Breast epithelium (tissue), 4 donors: ENCODE results near the gene LYST. TPM values are rescaled to one million over a fixed set of nuclear protein-coding genes. Genes with fewer than 3 reads are reported as not detected.

Experiments used
- DNase-seq, 2 donors: peaks; one replicate each; pipeline ENCODE4 v3.0.0-alpha.2; 2019; ENCODE audit warnings: low spot score in 2 of 2
- H3K27ac ChIP-seq, 2 donors: fragments of 200-600 bp; sonication (generic) in 1 of 2; one replicate each; pipeline ENCODE4 v1.5.1; 2016 to 2019; ENCODE audit warnings: mild to moderate bottlenecking in 1 of 2
- H3K27me3 ChIP-seq, 2 donors: fragments of 200-600 bp; sonication (generic) in 1 of 2; one replicate each; pipeline versions ENCODE4 v1.5.1 to v1.6.0; 2017 to 2019; ENCODE audit warnings: control low read depth in 1 of 2, mild to moderate bottlenecking in 1 of 2
- H3K36me3 ChIP-seq: fragments of 200-600 bp; one replicate; pipeline ENCODE4 v1.5.1; 2019
- H3K4me1 ChIP-seq, 2 donors: fragments of 200-600 bp; sonication (generic); one replicate each; pipeline ENCODE4 v1.5.1; 2016 to 2019; ENCODE audit warnings: control low read depth in 1 of 2
- H3K4me3 ChIP-seq, 3 donors: fragments of 200-600 bp; sonication (generic); 1 replicate in 2 of 3; 2 replicates in 1 of 3; pipeline ENCODE4 v1.5.1; 2016 to 2019; ENCODE audit warnings: mild to moderate bottlenecking in 3 of 3, moderate library complexity in 2 of 3
- H3K9me3 ChIP-seq, 2 donors: fragments of 200-600 bp; sonication (generic) in 1 of 2; one replicate each; pipeline ENCODE4 v1.5.1; 2016 to 2019; ENCODE audit warnings: control low read depth in 1 of 2
- POLR2A ChIP-seq: fragments of 450-650 bp; IDR thresholded peaks from one replicate; pipeline ENCODE4 v1.6.1; 2016; ENCODE audit warnings: antibody characterized with exemption, mild to moderate bottlenecking, moderate library complexity
- POLR2AphosphoS5 ChIP-seq, 3 donors: sonication (generic); formaldehyde crosslinking; IDR thresholded peaks; one replicate each; pipeline ENCODE4 v1.6.1; 2017; ENCODE audit warnings: antibody characterized with exemption in 3 of 3
- intact Hi-C: fragments of 100-400 bp; cut with DNase I; formaldehyde crosslinking; loops from one replicate; pipeline ENCODE4 v1.15.1; 2023; ENCODE audit warnings: low total_unique reads
- total RNA-seq, 3 donors: library from RNA; depleted of rRNA; stranded (reverse); fragments of >200 nt; gene quantifications; one replicate each; pipeline ENCODE4 v1.1.0, GENCODE V29; 2016
- TF ChIP-seq, protein P1 (sequence below), 3 donors: fragments of 450-650 bp; IDR thresholded peaks; one replicate each; pipeline ENCODE4 v1.5.1; 2016 to 2017; ENCODE audit warnings: antibody characterized with exemption in 3 of 3, mild to moderate bottlenecking in 3 of 3, moderate library complexity in 3 of 3

The LYST gene
- total RNA-seq, 3 donors from 2014 or later, result 63.3 to 78.3 (median 66.1) TPM

DNA sequence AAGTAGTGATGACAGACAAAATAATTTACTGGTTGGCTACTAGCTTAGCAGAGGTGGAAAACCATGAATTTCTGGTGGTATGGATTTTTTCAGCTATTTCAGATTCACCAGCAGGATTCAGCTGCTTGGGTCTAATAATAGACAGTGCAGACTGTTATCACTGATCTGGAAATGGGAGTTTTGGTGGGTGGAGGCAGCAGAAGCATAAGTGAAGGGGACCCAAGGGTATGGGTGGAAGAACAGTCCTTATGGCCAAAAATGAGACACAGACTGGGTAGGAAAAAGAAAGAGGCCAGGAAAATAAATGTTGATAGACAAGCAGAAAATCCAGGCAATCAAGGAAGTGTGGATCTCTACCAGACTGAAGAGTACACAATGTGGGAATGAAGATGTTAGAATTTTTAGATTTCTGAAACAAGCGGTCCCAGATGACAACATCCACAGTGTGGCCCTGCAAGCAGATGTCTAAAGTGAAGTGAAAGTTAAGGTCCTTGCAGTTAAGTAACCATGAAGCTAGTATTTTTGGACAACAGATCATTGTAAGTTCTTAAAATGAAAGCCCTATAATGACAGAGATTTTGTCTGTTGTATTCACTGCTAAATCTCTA lies 24.7 kb downstream of the LYST start:
- Histone ChIP-seq H3K9me3 (peaks cover 0 to 2% of the 10 kb centered on the region in 2 donors), H3K27me3 (no peaks in the 10 kb centered on the region), H3K36me3 (no peaks in the 10 kb centered on the region), H3K4me1 (no peaks in the 10 kb centered on the region), H3K4me3 (no peak overlapping the region), H3K27ac (no peak overlapping the region)
- TF ChIP-seq, protein P1, sequence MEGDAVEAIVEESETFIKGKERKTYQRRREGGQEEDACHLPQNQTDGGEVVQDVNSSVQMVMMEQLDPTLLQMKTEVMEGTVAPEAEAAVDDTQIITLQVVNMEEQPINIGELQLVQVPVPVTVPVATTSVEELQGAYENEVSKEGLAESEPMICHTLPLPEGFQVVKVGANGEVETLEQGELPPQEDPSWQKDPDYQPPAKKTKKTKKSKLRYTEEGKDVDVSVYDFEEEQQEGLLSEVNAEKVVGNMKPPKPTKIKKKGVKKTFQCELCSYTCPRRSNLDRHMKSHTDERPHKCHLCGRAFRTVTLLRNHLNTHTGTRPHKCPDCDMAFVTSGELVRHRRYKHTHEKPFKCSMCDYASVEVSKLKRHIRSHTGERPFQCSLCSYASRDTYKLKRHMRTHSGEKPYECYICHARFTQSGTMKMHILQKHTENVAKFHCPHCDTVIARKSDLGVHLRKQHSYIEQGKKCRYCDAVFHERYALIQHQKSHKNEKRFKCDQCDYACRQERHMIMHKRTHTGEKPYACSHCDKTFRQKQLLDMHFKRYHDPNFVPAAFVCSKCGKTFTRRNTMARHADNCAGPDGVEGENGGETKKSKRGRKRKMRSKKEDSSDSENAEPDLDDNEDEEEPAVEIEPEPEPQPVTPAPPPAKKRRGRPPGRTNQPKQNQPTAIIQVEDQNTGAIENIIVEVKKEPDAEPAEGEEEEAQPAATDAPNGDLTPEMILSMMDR (IDR thresholded peaks at IDR 0.05), result no peak
- TF ChIP-seq POLR2A (no peak), POLR2AphosphoS5 (IDR thresholded peaks at IDR 0.05) (no peak)
- intact Hi-C loops, result no loop called here
- DNase-seq, result no peak

DNA sequence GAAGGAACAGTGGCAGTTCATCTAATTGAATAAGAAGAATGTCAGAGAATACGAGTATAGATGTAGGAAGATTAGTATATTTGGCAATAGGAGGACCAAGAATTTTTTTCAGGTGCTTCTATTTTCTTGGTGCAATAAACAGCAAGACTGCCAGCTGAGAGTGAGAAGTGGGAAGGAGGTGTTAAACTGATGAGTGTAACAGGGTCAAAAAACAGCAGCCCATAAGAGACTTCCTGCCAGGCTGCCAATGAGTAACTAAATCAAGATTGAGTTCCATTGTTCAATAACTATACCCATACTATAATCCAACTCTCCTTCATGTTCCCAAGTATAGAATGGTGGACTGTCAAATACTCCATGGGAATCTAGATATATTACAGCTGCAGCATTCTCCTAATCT lies 28.7 kb downstream of the LYST start:
- Histone ChIP-seq H3K9me3 (no peaks in the 10 kb centered on the region), H3K27me3 (no peaks in the 10 kb centered on the region), H3K4me3 (no peak overlapping the region), H3K27ac (no peak overlapping the region), H3K36me3 (no peaks in the 10 kb centered on the region), H3K4me1 (no peaks in the 10 kb centered on the region)
- DNase-seq, result no peak
- TF ChIP-seq POLR2A (no peak), POLR2AphosphoS5 (IDR thresholded peaks at IDR 0.05) (no peak)
- TF ChIP-seq, protein P1 (IDR thresholded peaks at IDR 0.05), result no peak
- intact Hi-C loops, result loop anchor here (5.0 kb wide), 1 partner anchor 1386 kb away; no protein-coding TSS in a partner anchor

DNA sequence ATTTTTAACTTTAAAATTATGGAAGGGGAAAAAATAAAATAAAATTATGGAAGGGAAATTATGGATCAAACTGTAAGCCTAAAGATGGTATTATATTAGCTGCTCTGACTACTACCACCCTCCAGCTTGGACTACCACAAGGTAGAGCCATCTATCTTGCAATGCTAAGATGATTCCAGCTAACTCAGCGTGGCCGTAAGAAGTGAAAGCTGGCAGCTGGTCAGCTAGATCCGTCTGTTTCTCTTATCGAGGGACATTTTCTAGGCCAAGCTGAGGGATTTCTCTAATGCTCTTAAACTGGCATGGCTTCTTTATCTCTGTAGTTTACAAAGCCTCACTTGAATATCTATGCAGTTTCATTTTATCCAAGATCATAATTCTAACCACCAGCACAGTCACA lies 31.5 kb downstream of the LYST start:
- Histone ChIP-seq H3K4me1 (no peaks in the 10 kb centered on the region), H3K27ac (peak overlapping the region in 1 of 2 donors; percentile 29), H3K9me3 (no peaks in the 10 kb centered on the region), H3K27me3 (no peaks in the 10 kb centered on the region), H3K4me3 (peak overlapping the region in 1 of 3 donors; percentile 31), H3K36me3 (no peaks in the 10 kb centered on the region)
- no peak for TF ChIP-seq POLR2AphosphoS5 (IDR thresholded peaks at IDR 0.05)
- no peak for TF ChIP-seq POLR2A
- TF ChIP-seq, protein P1 (IDR thresholded peaks at IDR 0.05), result no peak
- intact Hi-C loops, result loop anchor here (5.0 kb wide), 1 partner anchor 1383 kb away; no protein-coding TSS in a partner anchor
- no peak for DNase-seq

DNA sequence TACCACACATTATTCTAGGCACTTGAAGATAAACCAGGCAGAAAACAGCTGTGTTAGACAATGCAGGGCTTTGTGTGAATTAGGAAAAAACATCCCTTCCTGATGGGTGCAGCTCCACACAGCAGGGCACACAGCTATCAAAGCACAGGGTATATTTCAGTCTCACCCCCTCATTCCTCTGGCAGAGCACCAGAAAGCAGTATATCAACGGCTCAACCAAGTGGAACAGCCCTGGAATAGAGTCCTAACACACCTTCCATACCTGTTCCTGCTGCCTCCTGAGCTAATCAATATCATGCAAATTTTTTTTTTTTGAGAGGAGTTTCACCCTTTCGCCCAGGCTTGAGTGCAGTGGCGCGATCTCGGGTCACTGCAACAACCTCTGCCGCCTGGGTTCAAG lies 32.1 kb downstream of the LYST start:
- TF ChIP-seq POLR2A (no peak), POLR2AphosphoS5 (IDR thresholded peaks at IDR 0.05) (no peak)
- TF ChIP-seq, protein P1 (IDR thresholded peaks at IDR 0.05), result no peak
- no peak for DNase-seq
- H3K36me3 ChIP-seq, result no peaks in the 10 kb centered on the region
- intact Hi-C loops, result loop anchor here (5.0 kb wide), 1 partner anchor 1382 kb away; no protein-coding TSS in a partner anchor
- no peaks in the 10 kb centered on the region for H3K27me3 ChIP-seq
- no peak overlapping the region for H3K27ac ChIP-seq
- no peak overlapping the region for H3K4me3 ChIP-seq
- no peaks in the 10 kb centered on the region for H3K9me3 ChIP-seq
- no peaks in the 10 kb centered on the region for H3K4me1 ChIP-seq

DNA sequence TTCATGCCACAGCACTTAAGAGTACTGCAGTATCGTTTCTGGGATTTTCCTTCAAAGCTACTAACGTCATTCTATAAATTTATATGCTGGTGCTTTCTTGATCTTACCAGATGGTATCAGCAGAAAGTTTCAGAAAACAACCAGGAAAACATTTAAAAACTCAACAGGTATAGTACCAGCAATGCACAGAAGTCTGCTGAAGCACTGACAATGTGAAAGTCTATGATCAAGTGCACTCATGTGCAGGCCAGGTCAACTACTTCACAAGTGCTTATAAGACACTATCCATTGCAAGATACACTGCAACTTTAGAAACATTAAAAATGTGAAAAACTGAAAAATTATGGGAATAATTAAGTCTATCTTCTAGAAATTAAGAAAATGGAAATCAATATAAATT lies 34.7 kb downstream of the LYST start:
- Histone ChIP-seq H3K9me3 (no peaks in the 10 kb centered on the region), H3K27me3 (no peaks in the 10 kb centered on the region), H3K4me1 (no peaks in the 10 kb centered on the region), H3K4me3 (no peak overlapping the region), H3K36me3 (no peaks in the 10 kb centered on the region), H3K27ac (no peak overlapping the region)
- DNase-seq, result no peak
- intact Hi-C loops, result no loop called here
- TF ChIP-seq, protein P1 (IDR thresholded peaks at IDR 0.05), result no peak
- no peak for TF ChIP-seq POLR2A
- TF ChIP-seq POLR2AphosphoS5 (IDR thresholded peaks at IDR 0.05), result no peak
